GM23338 (cell line): ENCODE results near the gene TRPC4. TPM values are rescaled to one million over a fixed set of nuclear protein-coding genes. Genes with fewer than 3 reads are reported as not detected.

Experiments
- ATAC-seq: fragments of 200-7000 bp; cut with Tn5 transposase; 3 replicates; pipeline ENCODE4 v1.9.1; 2020
- DNase-seq: peaks from one replicate; pipeline ENCODE4 v3.0.0-alpha.2; 2015; ENCODE audit warnings: low spot score
- H2AFZ ChIP-seq: fragments of 200-600 bp; sonication (generic); 2 replicates; pipeline ENCODE4 v1.8.0; 2016; ENCODE audit warnings: antibody characterized with exemption, mild to moderate bottlenecking, moderate library complexity
- H3F3A ChIP-seq: fragments of 200-600 bp; sonication (generic); replicated peaks from 2 replicates; pipeline ENCODE4 v1.8.0; 2017; ENCODE audit warnings: antibody characterized with exemption, mixed run types, low read depth
- H3K27ac ChIP-seq: fragments of 200-600 bp; sonication (generic); 2 replicates; pipeline ENCODE4 v1.6.1; 2016; ENCODE audit warnings: low read depth
- H3K27me3 ChIP-seq: fragments of 200-600 bp; sonication (generic); 2 replicates; pipeline ENCODE4 v1.8.0; 2016; ENCODE audit warnings: mild to moderate bottlenecking, mixed run types, moderate library complexity; ENCODE audit not compliant: insufficient read depth
- H3K36me3 ChIP-seq: fragments of 200-600 bp; sonication (generic); 2 replicates; pipeline ENCODE4 v1.8.0; 2016; ENCODE audit warnings: mild to moderate bottlenecking; ENCODE audit not compliant: insufficient read depth
- H3K4me1 ChIP-seq: fragments of 200-600 bp; sonication (generic); 2 replicates; pipeline ENCODE4 v1.8.0; 2016; ENCODE audit warnings: mild to moderate bottlenecking, moderate library complexity; ENCODE audit not compliant: insufficient read depth
- H3K4me2 ChIP-seq: fragments of 200-600 bp; sonication (generic); 2 replicates; pipeline ENCODE4 v1.7.1; 2017; ENCODE audit warnings: mixed run types
- H3K4me3 ChIP-seq: fragments of 200-600 bp; sonication (generic); 2 replicates; pipeline ENCODE4 v1.6.1; 2016; ENCODE audit warnings: mixed run types
- H3K79me2 ChIP-seq: fragments of 200-600 bp; sonication (generic); replicated peaks from 2 replicates; pipeline ENCODE4 v1.8.0; 2017; ENCODE audit warnings: mild to moderate bottlenecking; ENCODE audit not compliant: insufficient read depth
- H3K9me2 ChIP-seq: fragments of 200-600 bp; sonication (generic); 2 replicates; pipeline ENCODE4 v1.8.0; 2017; ENCODE audit not compliant: insufficient read depth
- H4K20me1 ChIP-seq: fragments of 200-600 bp; sonication (generic); replicated peaks from 2 replicates; pipeline ENCODE4 v1.8.0; 2017; ENCODE audit warnings: mild to moderate bottlenecking; ENCODE audit not compliant: insufficient read depth
- H3K27ac Mint-ChIP-seq: 2 replicates; pipeline ENCODE4 v1.8.0; 2020; ENCODE audit warnings: inconsistent platforms, mild to moderate bottlenecking, moderate library complexity, mixed read lengths
- H3K27me3 Mint-ChIP-seq: 3 replicates; pipeline ENCODE4 v1.8.0; 2022; ENCODE audit warnings: low read depth, mild to moderate bottlenecking, moderate library complexity, mixed read lengths, inconsistent platforms; ENCODE audit not compliant: insufficient read depth, poor library complexity
- H3K36me3 Mint-ChIP-seq: 3 replicates; pipeline ENCODE4 v1.8.0; 2021; ENCODE audit warnings: low read depth, mild to moderate bottlenecking, inconsistent platforms, moderate library complexity, mixed read lengths
- H3K4me1 Mint-ChIP-seq: 3 replicates; pipeline ENCODE4 v1.8.0; 2020; ENCODE audit warnings: mild to moderate bottlenecking, inconsistent platforms, mixed read lengths
- H3K4me3 Mint-ChIP-seq: 3 replicates; pipeline ENCODE4 v1.8.0; 2021; ENCODE audit warnings: moderate library complexity, mild to moderate bottlenecking, inconsistent platforms, mixed read lengths
- H3K9me3 Mint-ChIP-seq: 3 replicates; pipeline ENCODE4 v1.8.0; 2020; ENCODE audit warnings: moderate library complexity, mild to moderate bottlenecking, inconsistent platforms, mixed read lengths
- CREB1 ChIP-seq: fragments of 250-450 bp; sonication (Bioruptor Pico); IDR thresholded peaks from 2 replicates; pipeline ENCODE4 v1.5.0; 2020; ENCODE audit warnings: low read depth, mild to moderate bottlenecking, moderate library complexity
- CTCF ChIP-seq, 2 experiments: fragments of 200-600 bp in 1 of 2; sonication (generic) in 1 of 2; conservative IDR thresholded peaks; 2 replicates each; pipeline versions ENCODE4 v1.5.1 to v1.6.1; 2016 to 2017; ENCODE audit warnings: antibody characterized with exemption in 2 of 2, low read depth in 2 of 2, mild to moderate bottlenecking in 2 of 2, moderate library complexity in 1 of 2
- ETS1 ChIP-seq: IDR thresholded peaks from 2 replicates; pipeline ENCODE4 v1.6.1; 2016; ENCODE audit warnings: antibody characterized with exemption
- EZH2 ChIP-seq: fragments of 200-600 bp; sonication (generic); IDR thresholded peaks from one replicate; pipeline ENCODE4 v1.8.0; 2017; ENCODE audit warnings: antibody characterized with exemption, mild to moderate bottlenecking, low read depth; ENCODE audit not compliant: unreplicated experiment
- EZH2phosphoT487 ChIP-seq: fragments of 200-600 bp; sonication (generic); IDR thresholded peaks from one replicate; pipeline ENCODE4 v1.8.1; 2018; ENCODE audit warnings: antibody characterized with exemption; ENCODE audit not compliant: unreplicated experiment
- JUNB ChIP-seq: IDR thresholded peaks from one replicate; pipeline ENCODE4 v1.6.1; 2016; ENCODE audit warnings: antibody characterized with exemption; ENCODE audit not compliant: unreplicated experiment
- NANOG ChIP-seq: IDR thresholded peaks from 2 replicates; pipeline ENCODE4 v1.6.1; 2016; ENCODE audit warnings: antibody characterized with exemption, borderline replicate concordance
- POLR2AphosphoS5 ChIP-seq: IDR thresholded peaks from 2 replicates; pipeline ENCODE4 v1.6.1; 2016; ENCODE audit warnings: antibody characterized with exemption, low read depth
- REST ChIP-seq: IDR thresholded peaks from one replicate; pipeline ENCODE4 v1.6.1; 2018; ENCODE audit warnings: antibody characterized with exemption; ENCODE audit not compliant: unreplicated experiment
- STAT1 ChIP-seq: IDR thresholded peaks from one replicate; pipeline ENCODE4 v1.6.1; 2016; ENCODE audit warnings: antibody characterized with exemption; ENCODE audit not compliant: unreplicated experiment
- ZNF114 ChIP-seq: fragments of 250-450 bp; sonication (Bioruptor Pico); IDR thresholded peaks from 2 replicates; pipeline ENCODE4 v1.5.0; 2020; ENCODE audit warnings: mild to moderate bottlenecking, moderate library complexity
- ZNF331 ChIP-seq: fragments of 250-450 bp; sonication (Bioruptor Pico); IDR thresholded peaks from 2 replicates; pipeline ENCODE4 v1.5.0; 2020; ENCODE audit warnings: low read depth, mild to moderate bottlenecking, moderate library complexity
- polyA plus RNA-seq: library from polyadenylated mRNA; unstranded; fragments of >200 nt; fragmentation: Nextera tagmentation; extraction: Ambion mirVana; gene quantifications from 2 replicates; pipeline ENCODE4 v1.2.1, GENCODE V29; 2016
- total RNA-seq: library from RNA; depleted of rRNA; stranded (reverse); fragments of >200 nt; shearing (Covaris generic); gene quantifications from 2 replicates; pipeline ENCODE4 v1.2.3, GENCODE V29; 2014

Gene TRPC4
- total and polyA plus RNA-seq, 2 experiments from 2014 or later: 1.1 to 2.1 TPM

DNA sequence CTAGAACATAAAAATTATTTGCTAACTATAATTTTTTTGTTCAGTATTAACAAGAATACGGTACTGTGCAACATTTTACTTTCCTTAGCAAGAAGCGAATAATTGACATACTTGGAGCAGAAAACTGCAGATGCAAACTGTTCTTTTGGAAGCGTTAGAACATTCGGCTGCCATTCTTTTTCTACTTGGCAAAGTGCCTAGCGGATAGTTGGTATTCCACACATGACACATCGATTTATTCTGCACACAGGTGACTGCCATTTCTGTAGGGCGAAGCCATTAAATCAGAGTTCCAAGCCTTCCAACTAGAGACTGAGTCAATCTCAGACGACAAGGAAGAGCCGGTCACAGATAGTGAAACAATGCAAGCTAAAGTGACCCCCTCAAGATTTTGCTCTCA is 117.4 kb downstream of the TRPC4 start:
- Mint-ChIP-seq H3K27me3 (no peaks in the 10 kb centered on the region), H3K27ac (no peak overlapping the region), H3K36me3 (no peaks in the 10 kb centered on the region), H3K4me1 (peaks cover 3% of the 10 kb centered on the region; the same call in 2 of the 3 replicates), H3K4me3 (no peak overlapping the region), H3K9me3 (no peaks in the 10 kb centered on the region; the same call in 2 of the 3 replicates)
- no peaks in the 10 kb centered on the region for H3K9me2 ChIP-seq
- ATAC-seq (no peak), DNase-seq (no peak)
- no peak overlapping the region for H3K4me2 ChIP-seq
- H2AFZ ChIP-seq: no peak overlapping the region
- no peak overlapping the region for H3K27ac ChIP-seq
- H3K36me3 ChIP-seq: no peaks in the 10 kb centered on the region
- no peak overlapping the region for H3K4me3 ChIP-seq
- no peaks in the 10 kb centered on the region for H3K79me2 ChIP-seq
- no peak for TF ChIP-seq EZH2phosphoT487
- no peak for TF ChIP-seq CREB1 (CRISPR knock-in tag)
- no peaks in the 10 kb centered on the region for H3K27me3 ChIP-seq
- H3F3A ChIP-seq: no peaks in the 10 kb centered on the region
- H4K20me1 ChIP-seq: no peaks in the 10 kb centered on the region
- no peaks in the 10 kb centered on the region for H3K4me1 ChIP-seq

DNA sequence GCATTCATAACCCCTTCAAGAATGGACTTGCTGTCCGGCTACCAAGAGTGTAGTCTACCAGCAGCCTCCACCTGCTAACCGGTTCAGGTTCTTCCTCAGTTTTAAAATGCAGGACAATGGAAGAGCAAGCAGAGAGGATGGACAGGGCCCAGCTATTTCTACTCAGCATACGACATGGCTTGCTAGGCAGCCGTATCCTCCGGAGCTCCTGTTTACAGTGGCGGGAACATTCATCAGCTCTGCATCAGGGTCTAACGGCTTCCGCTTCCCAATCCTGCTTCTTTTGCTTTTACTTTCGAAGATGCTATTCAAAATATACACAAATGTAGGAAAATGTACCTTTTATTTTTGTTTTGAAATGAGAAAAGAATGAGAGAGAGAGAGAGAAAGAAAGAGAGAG is 118.5 kb downstream of the TRPC4 start:
- Histone ChIP-seq H2AFZ (no peak overlapping the region), H3K27ac (no peak overlapping the region), H3K4me3 (no peak overlapping the region), H3K4me2 (no peak overlapping the region), H3K27me3 (no peaks in the 10 kb centered on the region), H3K4me1 (no peaks in the 10 kb centered on the region), H4K20me1 (no peaks in the 10 kb centered on the region), H3F3A (no peaks in the 10 kb centered on the region), H3K9me2 (no peaks in the 10 kb centered on the region), H3K36me3 (no peaks in the 10 kb centered on the region), H3K79me2 (no peaks in the 10 kb centered on the region)
- H3K4me1 Mint-ChIP-seq: peaks cover 3% of the 10 kb centered on the region; the same call in 2 of the 3 replicates
- no peaks in the 10 kb centered on the region for H3K36me3 Mint-ChIP-seq
- no peak overlapping the region for H3K4me3 Mint-ChIP-seq
- DNase-seq: no peak
- H3K9me3 Mint-ChIP-seq: no peaks in the 10 kb centered on the region; the same call in 2 of the 3 replicates
- H3K27ac Mint-ChIP-seq: no peak overlapping the region
- H3K27me3 Mint-ChIP-seq: no peaks in the 10 kb centered on the region
- no peak for ATAC-seq
- no peak for TF ChIP-seq POLR2AphosphoS5
- TF ChIP-seq CREB1 (CRISPR knock-in tag): no peak
- no peak for TF ChIP-seq ZNF114 (CRISPR knock-in tag)
- TF ChIP-seq EZH2phosphoT487: no peak
- TF ChIP-seq CTCF (conservative IDR thresholded peaks at IDR 0.05; ENCODE audit: low read depth in 2 of 2): no peak
- no peak for TF ChIP-seq STAT1
- TF ChIP-seq ETS1: no peak
- no peak for TF ChIP-seq EZH2
- no peak for TF ChIP-seq ZNF331
- TF ChIP-seq REST: no peak
- TF ChIP-seq NANOG: no peak
- TF ChIP-seq JUNB: no peak
